Measurements from ENCODE around the gene FAM50A. TPM values are rescaled to one million over a fixed set of nuclear protein-coding genes. Genes with fewer than 3 reads are reported as not detected.

Gene FAM50A
- total and polyA plus RNA-seq, 2 of the 4 experiments (the other 2 are of a cell fraction) = 46.4 to 119 TPM

DNA sequence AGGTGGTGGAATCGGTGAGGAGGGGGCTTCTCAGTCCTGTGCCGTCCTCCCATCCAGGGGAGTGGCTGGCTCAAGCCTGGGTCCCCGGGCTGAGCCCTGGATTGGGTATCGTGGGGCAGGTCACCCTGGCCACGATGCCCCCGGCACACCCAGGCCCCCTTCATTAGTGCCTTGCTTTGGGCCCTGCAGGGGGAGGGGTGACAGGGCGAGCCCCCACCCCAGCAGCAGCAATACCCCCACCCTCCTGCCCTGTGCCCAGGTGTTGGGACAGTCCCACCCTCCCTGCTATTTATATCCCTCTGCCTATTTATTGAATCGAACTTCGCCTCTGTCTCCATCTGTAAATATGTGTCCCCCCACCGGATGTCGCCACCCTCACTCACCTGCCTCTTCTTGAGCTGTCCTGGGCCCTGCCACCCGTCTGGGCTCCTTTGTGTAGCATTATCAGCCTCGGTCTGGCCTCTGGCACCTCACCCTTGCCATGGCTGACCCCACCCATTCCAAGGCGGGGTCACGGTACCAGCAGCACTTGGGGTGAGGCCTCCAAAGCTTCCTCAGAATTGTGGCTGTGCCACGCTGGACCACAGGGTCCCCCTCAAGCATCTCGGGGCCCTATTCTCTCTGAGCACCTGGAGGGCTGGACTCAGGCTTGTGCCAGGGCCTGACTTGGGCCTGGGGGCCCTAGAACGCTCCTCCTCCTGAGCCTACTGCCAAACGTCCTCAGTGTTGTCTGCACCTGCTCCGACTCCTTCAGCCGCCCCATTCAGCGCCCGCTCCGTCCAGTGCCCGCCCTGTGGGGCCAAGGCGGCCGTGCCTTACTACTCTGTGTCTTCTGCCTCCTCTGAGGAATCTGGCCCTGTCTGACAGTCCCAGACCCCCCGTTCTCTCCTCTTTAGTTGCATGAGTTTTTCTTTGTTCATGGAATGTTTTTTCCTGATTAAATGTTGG lies 29.0 kb downstream of the FAM50A start:
- H3K23ac ChIP-seq (ENCODE audit: low read depth, low read length) = no peak overlapping the region
- H3K4me2 ChIP-seq (ENCODE audit: low read depth, low read length) = no peak overlapping the region
- H2BK120ac ChIP-seq (ENCODE audit: low read depth, low read length) = no peak overlapping the region
- H4K91ac ChIP-seq (ENCODE audit: insufficient read depth, low read depth, low read length) = no peak overlapping the region
- H3K36me3 ChIP-seq (ENCODE audit: control insufficient read depth, insufficient read depth, low read length) = peaks cover 45% of the 10 kb centered on the region
- H2BK5ac ChIP-seq (ENCODE audit: low read depth, low read length, poor library complexity, severe bottlenecking) = no peak overlapping the region
- no peak overlapping the region for H4K8ac ChIP-seq (ENCODE audit: low read depth in 2 of 2, low read length in 2 of 2)
- no peak overlapping the region for H2AFZ ChIP-seq (replicated peaks; ENCODE audit: low read length, poor library complexity)
- dilution Hi-C loops (cut with HindIII; ENCODE audit: low sequenced_read_pairs, unreplicated experiment) (no loop called here), in situ Hi-C loops (cut with MboI; ENCODE audit: low sequenced_read_pairs) (no loop called here), intact Hi-C loops (cut with micrococcal nuclease) (no loop called here)
- H3K4me3 ChIP-seq (ENCODE audit: insufficient read depth, low read depth, low read length) = no peak overlapping the region
- no peak overlapping the region for H2AK9ac ChIP-seq (replicated peaks; ENCODE audit: low read depth, low read length, poor library complexity)
- peaks cover 2% of the 10 kb centered on the region; the same call in 1 of the 2 replicates for H3K9me3 ChIP-seq (ENCODE audit: control insufficient read depth, insufficient read depth, low read length)
- DNase-seq (no peak), ATAC-seq (ENCODE audit: low read depth) (no peak)
- no peak overlapping the region for H2BK20ac ChIP-seq (ENCODE audit: low read depth, low read length)
- ChIA-PET CTCF (no interaction called here), POLR2A (ENCODE audit: unreplicated experiment) (no interaction called here)
- TSS peak; percentile 38 for BruUV-seq (replicated peaks)
- no peak overlapping the region for H2BK15ac ChIP-seq (ENCODE audit: low read depth, low read length)
- no peaks in the 10 kb centered on the region; a peak in 1 of 4 replicates for H3K79me1 ChIP-seq (ENCODE audit: low read depth in 1 of 2, low read length in 2 of 2)
- no peak overlapping the region for H3K27ac ChIP-seq (ENCODE audit: insufficient read depth, low read length)
- no peak overlapping the region for H3K9ac ChIP-seq (ENCODE audit: low read depth, low read length)
- no peak overlapping the region for H3K4ac ChIP-seq (ENCODE audit: low read depth, low read length)
- H2AK5ac ChIP-seq (ENCODE audit: low read depth, low read length) = no peak overlapping the region
- H3K18ac ChIP-seq (ENCODE audit: low read depth, low read length) = no peak overlapping the region
- no peak overlapping the region for H4K5ac ChIP-seq (ENCODE audit: low read depth, low read length)
- no peaks in the 10 kb centered on the region; the same call in 1 of the 2 replicates for H4K20me1 ChIP-seq (ENCODE audit: insufficient read depth, low read length)
- H3K14ac ChIP-seq (replicated peaks; ENCODE audit: low read depth, low read length) = no peak overlapping the region
- no peaks in the 10 kb centered on the region for H3K9me1 ChIP-seq (ENCODE audit: insufficient read depth, low read length)
- 82% methylated on average over 17 of the region's 28 CpGs; no CpG with 5 or more reads in 1 of the 2 experiments for WGBS, 2 experiments (ENCODE audit: extremely low coverage in 2 of 2, insufficient read length in 1 of 2)
- H3K4me1 ChIP-seq (ENCODE audit: control insufficient read depth, insufficient read depth, low read length) = no peaks in the 10 kb centered on the region
- no peaks in the 10 kb centered on the region for H3K27me3 ChIP-seq (ENCODE audit: control insufficient read depth, insufficient read depth, low read length)
- no peak overlapping the region for H3K56ac ChIP-seq (ENCODE audit: extremely low read depth, insufficient read depth, low read length)
- TF ChIP-seq POLR2A (IDR thresholded peaks at IDR 0.05; ENCODE audit: low read depth, low read length) (no peak), MXI1 (IDR thresholded peaks at IDR 0.05; ENCODE audit: borderline replicate concordance, low read depth, low read length) (no peak), CTCF (conservative IDR thresholded peaks at IDR 0.05; ENCODE audit: low read depth, low read length) (no peak), MAFK (IDR thresholded peaks at IDR 0.05; ENCODE audit: low read depth, low read length) (no peak), NFE2L2 (IDR thresholded peaks at IDR 0.05; ENCODE audit: low read depth, low read length) (no peak), BHLHE40 (IDR thresholded peaks at IDR 0.05; ENCODE audit: low read depth, low read length) (no peak), CEBPB (IDR thresholded peaks at IDR 0.05; ENCODE audit: low read depth, low read length) (no peak), RFX5 (IDR thresholded peaks at IDR 0.05; ENCODE audit: low read depth, low read length) (no peak), RCOR1 (IDR thresholded peaks at IDR 0.05; ENCODE audit: insufficient replicate concordance, low read length) (no peak), MAZ (IDR thresholded peaks at IDR 0.05; ENCODE audit: borderline replicate concordance, low read depth, low read length) (no peak), FOS (IDR thresholded peaks at IDR 0.05; ENCODE audit: low read depth, low read length) (no peak), USF2 (IDR thresholded peaks at IDR 0.05; ENCODE audit: low read depth, low read length) (no peak), CHD1 (IDR thresholded peaks at IDR 0.05; ENCODE audit: low read depth, low read length) (no peak)
- TF ChIP-seq, protein P1, sequence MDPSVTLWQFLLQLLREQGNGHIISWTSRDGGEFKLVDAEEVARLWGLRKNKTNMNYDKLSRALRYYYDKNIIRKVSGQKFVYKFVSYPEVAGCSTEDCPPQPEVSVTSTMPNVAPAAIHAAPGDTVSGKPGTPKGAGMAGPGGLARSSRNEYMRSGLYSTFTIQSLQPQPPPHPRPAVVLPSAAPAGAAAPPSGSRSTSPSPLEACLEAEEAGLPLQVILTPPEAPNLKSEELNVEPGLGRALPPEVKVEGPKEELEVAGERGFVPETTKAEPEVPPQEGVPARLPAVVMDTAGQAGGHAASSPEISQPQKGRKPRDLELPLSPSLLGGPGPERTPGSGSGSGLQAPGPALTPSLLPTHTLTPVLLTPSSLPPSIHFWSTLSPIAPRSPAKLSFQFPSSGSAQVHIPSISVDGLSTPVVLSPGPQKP (IDR thresholded peaks at IDR 0.05; ENCODE audit: borderline replicate concordance, low read depth, low read length) = no peak
